SU-DHL-6 (cell line): ENCODE measurements around the gene CEP350.

Experiments used
- H2AFZ ChIP-seq: fragments of 200-600 bp; sonication (generic); 2 replicates; pipeline ENCODE4 v1.6.1; 2014; ENCODE audit warnings: low read depth, mild to moderate bottlenecking, moderate library complexity, mixed read lengths, antibody characterized with exemption, low read length; ENCODE audit not compliant: severe bottlenecking
- H3F3A ChIP-seq: fragments of 200-600 bp; shearing (Covaris generic); 2 replicates; pipeline ENCODE4 v1.6.0; 2016; ENCODE audit warnings: antibody characterized with exemption, mild to moderate bottlenecking; ENCODE audit not compliant: insufficient read depth
- H3K27ac ChIP-seq: fragments of 200-600 bp; sonication (generic); 2 replicates; pipeline ENCODE4 v1.5.1; 2016; ENCODE audit warnings: low read depth, mild to moderate bottlenecking, low read length, moderate library complexity, mixed read lengths
- H3K27me3 ChIP-seq: fragments of 200-600 bp; sonication (generic), shearing (Covaris generic); 2 replicates; pipeline ENCODE4 v1.6.0; 2014; ENCODE audit warnings: mild to moderate bottlenecking, low read length
- H3K36me3 ChIP-seq: fragments of 200-600 bp; sonication (generic); 2 replicates; pipeline ENCODE4 v1.6.1; 2014; ENCODE audit warnings: mild to moderate bottlenecking, low read length, mixed read lengths
- H3K4me2 ChIP-seq: fragments of 300-600, 200-600 bp; shearing (Covaris generic), sonication (generic); 2 replicates; pipeline ENCODE4 v1.6.0; 2014; ENCODE audit warnings: low read length, low read depth, mild to moderate bottlenecking; ENCODE audit not compliant: poor library complexity, severe bottlenecking
- H3K4me3 ChIP-seq: fragments of 200-600 bp; sonication (generic); 2 replicates; pipeline ENCODE4 v1.5.1; 2014; ENCODE audit warnings: antibody characterized with exemption, low read length, mild to moderate bottlenecking, mixed read lengths; ENCODE audit not compliant: insufficient read depth, poor library complexity, severe bottlenecking
- H3K79me2 ChIP-seq: fragments of 200-600 bp; sonication (generic); 2 replicates; pipeline ENCODE4 v1.6.1; 2014; ENCODE audit warnings: mild to moderate bottlenecking, low read length, moderate library complexity; ENCODE audit not compliant: insufficient read depth
- H3K9ac ChIP-seq: fragments of 200-600 bp; sonication (generic); 2 replicates; pipeline ENCODE4 v1.7.0; 2014; ENCODE audit warnings: mild to moderate bottlenecking, low read length
- H3K9me2 ChIP-seq: fragments of 200-600 bp; sonication (generic); replicated peaks from 2 replicates; pipeline ENCODE4 v1.6.1; 2014; ENCODE audit warnings: low read length; ENCODE audit not compliant: insufficient read depth
- H3K9me3 ChIP-seq: fragments of 200-600 bp; sonication (generic); 2 replicates; pipeline ENCODE4 v1.6.1; 2014; ENCODE audit warnings: low read length, mixed read lengths; ENCODE audit not compliant: insufficient read depth
- H4K20me1 ChIP-seq: fragments of 200-600 bp; sonication (generic); 2 replicates; pipeline ENCODE4 v1.6.1; 2014; ENCODE audit warnings: low read depth, mild to moderate bottlenecking, antibody characterized with exemption, low read length, moderate library complexity, mixed read lengths
- EZH2phosphoT487 ChIP-seq: fragments of 200-600 bp; sonication (generic), shearing (Covaris generic); conservative IDR thresholded peaks from 2 replicates; pipeline ENCODE4 v1.6.1; 2018; ENCODE audit warnings: mild to moderate bottlenecking, antibody characterized with exemption, low read length, moderate library complexity, mixed read lengths
- TF ChIP-seq, protein P1 (sequence below): fragments of 200-600 bp; sonication (generic); IDR thresholded peaks from one replicate; pipeline ENCODE4 v1.5.1; 2017; ENCODE audit warnings: antibody characterized with exemption, mild to moderate bottlenecking, low read length, moderate library complexity; ENCODE audit not compliant: insufficient read depth, poor library complexity, severe bottlenecking

CEP350 gene

DNA sequence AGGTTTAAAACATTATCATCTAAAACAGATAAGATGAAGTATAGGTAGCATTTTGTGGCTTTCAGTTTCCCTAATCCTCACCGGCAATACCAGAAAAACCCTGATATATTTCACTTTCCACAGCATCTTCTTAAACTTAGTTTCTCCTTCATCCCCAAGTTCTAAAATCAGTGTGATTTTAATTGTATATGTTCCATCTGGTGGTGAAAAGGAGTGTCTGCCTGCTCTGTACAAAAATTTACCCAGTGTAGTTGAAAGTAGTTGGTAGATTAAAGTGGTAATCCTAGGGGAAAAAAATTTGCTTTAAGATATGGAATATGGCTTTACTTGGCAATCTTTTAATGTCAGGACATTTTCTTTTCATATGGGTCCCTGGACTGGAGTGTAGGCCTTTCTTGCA, 74.3 kb downstream of the CEP350 start:
- Histone ChIP-seq H3K9me3 (no peaks in the 10 kb centered on the region), H3F3A (no peaks in the 10 kb centered on the region; the same call in 1 of the 2 replicates), H3K27ac (no peak overlapping the region), H3K4me2 (no peak overlapping the region), H3K79me2 (no peaks in the 10 kb centered on the region), H4K20me1 (no peaks in the 10 kb centered on the region), H3K4me3 (no peak overlapping the region), H3K9ac (no peak overlapping the region), H3K9me2 (no peaks in the 10 kb centered on the region), H2AFZ (no peak overlapping the region), H3K27me3 (no peaks in the 10 kb centered on the region), H3K36me3 (peaks cover 28% of the 10 kb centered on the region)
- TF ChIP-seq, protein P1, sequence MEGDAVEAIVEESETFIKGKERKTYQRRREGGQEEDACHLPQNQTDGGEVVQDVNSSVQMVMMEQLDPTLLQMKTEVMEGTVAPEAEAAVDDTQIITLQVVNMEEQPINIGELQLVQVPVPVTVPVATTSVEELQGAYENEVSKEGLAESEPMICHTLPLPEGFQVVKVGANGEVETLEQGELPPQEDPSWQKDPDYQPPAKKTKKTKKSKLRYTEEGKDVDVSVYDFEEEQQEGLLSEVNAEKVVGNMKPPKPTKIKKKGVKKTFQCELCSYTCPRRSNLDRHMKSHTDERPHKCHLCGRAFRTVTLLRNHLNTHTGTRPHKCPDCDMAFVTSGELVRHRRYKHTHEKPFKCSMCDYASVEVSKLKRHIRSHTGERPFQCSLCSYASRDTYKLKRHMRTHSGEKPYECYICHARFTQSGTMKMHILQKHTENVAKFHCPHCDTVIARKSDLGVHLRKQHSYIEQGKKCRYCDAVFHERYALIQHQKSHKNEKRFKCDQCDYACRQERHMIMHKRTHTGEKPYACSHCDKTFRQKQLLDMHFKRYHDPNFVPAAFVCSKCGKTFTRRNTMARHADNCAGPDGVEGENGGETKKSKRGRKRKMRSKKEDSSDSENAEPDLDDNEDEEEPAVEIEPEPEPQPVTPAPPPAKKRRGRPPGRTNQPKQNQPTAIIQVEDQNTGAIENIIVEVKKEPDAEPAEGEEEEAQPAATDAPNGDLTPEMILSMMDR: no peak
- no peak for TF ChIP-seq EZH2phosphoT487

DNA sequence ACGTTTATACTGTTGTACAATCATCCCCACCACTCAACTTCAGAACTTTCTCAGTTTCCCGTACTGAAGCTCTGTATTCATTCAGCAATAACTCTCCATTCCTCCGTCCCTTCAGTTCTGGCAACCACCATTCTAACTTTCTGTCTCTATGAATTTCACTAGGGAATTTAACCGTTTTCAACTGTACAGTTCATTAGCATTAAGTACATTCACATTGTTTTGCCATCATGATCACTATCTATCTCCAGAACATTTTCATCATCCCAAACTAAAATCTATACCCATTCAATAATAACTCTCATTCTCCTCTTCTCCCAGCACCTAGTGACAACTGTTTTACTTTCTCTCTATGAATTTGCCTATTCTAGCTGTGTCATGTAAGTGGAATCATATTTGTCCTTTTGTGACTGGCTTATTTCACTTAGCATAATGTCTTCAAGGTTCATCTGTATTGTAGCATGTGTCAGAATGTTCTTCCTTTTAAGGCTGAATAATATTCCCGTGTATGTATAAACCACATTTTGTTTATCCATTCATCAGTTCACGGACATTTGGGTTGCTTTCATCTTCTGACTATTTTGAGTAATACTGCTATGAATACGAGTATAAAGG, 75.0 kb downstream of the CEP350 start:
- H3K4me3 ChIP-seq: no peak overlapping the region
- TF ChIP-seq EZH2phosphoT487: no peak
- TF ChIP-seq, protein P1: no peak

GRCh38 chr1:180031664-180032063, 77.1 kb downstream of the CEP350 start:
- TF ChIP-seq, protein P1: no peak
- TF ChIP-seq EZH2phosphoT487: no peak
- Histone ChIP-seq H3K4me3 (no peak overlapping the region), H3K27ac (no peak overlapping the region), H3K27me3 (no peaks in the 10 kb centered on the region), H3K9me2 (no peaks in the 10 kb centered on the region), H4K20me1 (no peaks in the 10 kb centered on the region), H3K4me2 (no peak overlapping the region), H3K9ac (no peak overlapping the region), H2AFZ (no peak overlapping the region), H3K36me3 (peaks cover 50% of the 10 kb centered on the region), H3K79me2 (no peaks in the 10 kb centered on the region), H3K9me3 (no peaks in the 10 kb centered on the region), H3F3A (no peaks in the 10 kb centered on the region; the same call in 1 of the 2 replicates)

More for the DNA sequence above, 75.0 kb downstream of the CEP350 start:
- Histone ChIP-seq H4K20me1 (no peaks in the 10 kb centered on the region), H3K9me3 (no peaks in the 10 kb centered on the region), H3K9ac (no peak overlapping the region), H3K36me3 (peaks cover 31% of the 10 kb centered on the region), H3F3A (no peaks in the 10 kb centered on the region; the same call in 1 of the 2 replicates), H3K27ac (no peak overlapping the region), H3K9me2 (no peaks in the 10 kb centered on the region), H3K79me2 (no peaks in the 10 kb centered on the region), H3K27me3 (no peaks in the 10 kb centered on the region), H2AFZ (no peak overlapping the region), H3K4me2 (no peak overlapping the region)
